NCI-H2196 treated with DMSO at 0.1 percent for 48 hours (cell line): ENCODE results near the gene CLEC16A.
A peak's percentile ranks its signal among the peaks of the same experiment; 100 is the strongest.

ENCODE experiments used
- DNase-seq: peaks from one replicate; lab custom pipeline; 2025; ENCODE audit not compliant: unreplicated experiment; lab: John Stamatoyannopoulos, UW

CLEC16A gene

GRCh38 chr16:10944249-10945064, at the start of gene CLEC16A:
TSS of gene CLEC16A (plus strand) at chr16:10944564. CDS start at chr16:10944718, 154 bp downstream.
- DNase-seq: peak; percentile 91

GRCh38 chr16:10895053-10895946, 49.1 kb upstream of the CLEC16A start:
- DNase-seq: no peak

GRCh38 chr16:10896165-10896564, 48.2 kb upstream of the CLEC16A start:
- DNase-seq: no peak

GRCh38 chr16:10896723-10897122, 47.6 kb upstream of the CLEC16A start:
- DNase-seq: no peak

GRCh38 chr16:10897134-10897533, 47.2 kb upstream of the CLEC16A start:
- no peak for DNase-seq

- no peak for DNase-seq
These were observed 41.4 kb upstream of the CLEC16A start for GRCh38 chr16:10902999-10903398.

GRCh38 chr16:10906482-10906881, 37.9 kb upstream of the CLEC16A start:
- no peak for DNase-seq

GRCh38 chr16:10906914-10907756, 37.2 kb upstream of the CLEC16A start:
- no peak for DNase-seq

GRCh38 chr16:10907757-10908045, 36.7 kb upstream of the CLEC16A start:
- no peak for DNase-seq

GRCh38 chr16:10911267-10911666, 33.1 kb upstream of the CLEC16A start:
- no peak for DNase-seq

GRCh38 chr16:10916534-10916933, 27.8 kb upstream of the CLEC16A start:
- no peak for DNase-seq

- peak; percentile 79 for DNase-seq
These were observed 25.9 kb upstream of the CLEC16A start for GRCh38 chr16:10918294-10919002.

GRCh38 chr16:10919003-10919351, 25.4 kb upstream of the CLEC16A start:
- DNase-seq: no peak

GRCh38 chr16:10920726-10921427, 23.5 kb upstream of the CLEC16A start:
- DNase-seq: peak; percentile 69

GRCh38 chr16:10921536-10922327, 22.6 kb upstream of the CLEC16A start:
- DNase-seq: no peak

- no peak for DNase-seq
These were observed 21.8 kb upstream of the CLEC16A start for GRCh38 chr16:10922328-10923145.

GRCh38 chr16:10923146-10923649, 21.2 kb upstream of the CLEC16A start:
- no peak for DNase-seq

GRCh38 chr16:10923650-10924214, 20.6 kb upstream of the CLEC16A start:
- no peak for DNase-seq
